AG08395 (cell line): Measurements from ENCODE around the gene MRPL53.
"Not testable (repeated sequence)": the region's sequence is repeated elsewhere in the genome, so short reads cannot be mapped to it uniquely, and the experiment has no call there.

ENCODE experiments used
- DNase-seq: peaks from one replicate; pipeline ENCODE4 v3.0.0; 2012; ENCODE audit warnings: mixed read lengths, low spot score

MRPL53 gene

DNA sequence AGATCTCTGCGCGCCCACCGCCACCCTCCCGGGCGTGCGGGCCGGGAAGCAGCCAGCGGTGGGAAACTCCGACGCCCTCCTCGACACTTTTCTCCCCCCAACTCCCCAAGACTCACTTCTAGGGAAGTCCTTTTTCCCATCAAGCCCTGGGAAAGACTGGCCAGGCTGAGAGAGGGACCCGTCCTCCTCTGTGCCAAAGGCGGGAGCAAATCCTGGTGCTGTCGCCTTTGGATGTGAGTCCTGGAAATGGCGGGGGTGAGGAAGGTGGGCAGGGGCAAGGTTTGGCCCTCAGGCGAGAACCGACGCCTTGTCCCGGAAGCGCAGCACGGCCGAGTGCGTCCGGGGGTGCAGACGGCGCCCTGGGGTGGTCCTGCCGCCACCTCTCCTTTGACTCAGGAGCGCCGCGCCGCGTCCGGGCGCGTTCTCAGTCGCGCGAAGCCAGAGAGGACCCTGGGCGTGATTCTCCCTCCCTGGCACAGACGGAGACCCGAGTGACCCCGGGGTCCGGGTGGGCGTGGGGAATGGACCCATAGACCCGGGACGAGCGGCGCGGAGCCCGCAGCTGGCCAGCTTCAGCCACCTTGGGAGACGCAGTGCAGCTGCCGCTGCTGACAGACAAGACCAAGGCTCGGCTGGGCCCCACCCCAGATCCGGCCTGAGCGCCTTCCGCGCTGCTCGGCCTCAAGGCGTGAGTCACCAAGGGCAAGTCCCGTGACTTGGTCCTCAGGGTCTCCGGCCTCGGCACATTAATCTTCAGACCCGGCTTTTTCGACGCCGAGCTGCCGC is 30.4 kb upstream of the MRPL53 start:
- peak; percentile 83 for DNase-seq

GRCh38 chr2:74502147-74502719 is 29.8 kb upstream of the MRPL53 start:
- DNase-seq, result no peak

DNA sequence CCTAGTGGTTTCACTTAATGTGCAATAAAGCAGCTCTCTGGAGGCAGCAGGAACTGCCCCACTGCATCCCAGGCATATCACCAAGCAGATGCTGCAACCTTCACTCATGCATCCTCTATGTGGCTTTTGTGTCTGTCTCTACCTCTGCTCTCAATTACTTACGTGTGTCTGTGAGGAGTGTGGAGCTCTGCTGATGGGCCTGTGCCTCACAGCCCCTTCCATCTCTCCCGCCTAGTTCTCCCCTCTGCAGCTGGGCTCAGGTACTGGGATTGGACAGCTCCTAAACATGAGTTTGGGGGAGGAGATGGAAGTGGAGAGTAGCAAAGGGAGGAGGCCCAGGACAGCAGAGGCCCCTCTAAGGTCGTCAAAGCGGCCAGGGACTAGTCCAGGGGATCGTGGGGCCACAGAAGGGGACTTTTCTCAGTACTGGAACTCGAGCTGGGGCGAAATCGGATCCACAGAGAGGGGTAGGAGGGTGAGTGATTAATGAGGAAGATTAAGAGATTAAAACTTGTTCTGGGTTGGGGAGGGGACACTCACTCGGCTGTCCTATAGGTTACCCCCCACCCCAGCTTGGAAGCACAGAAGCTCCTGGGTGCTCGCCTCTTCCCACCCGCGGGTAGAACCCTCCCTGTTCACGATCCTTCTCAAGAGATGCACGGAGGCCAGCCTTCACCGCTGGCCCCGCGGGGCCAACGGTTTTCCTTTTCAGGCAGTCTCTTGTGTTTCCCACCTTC is 29.0 kb upstream of the MRPL53 start:
- no peak for DNase-seq

DNA sequence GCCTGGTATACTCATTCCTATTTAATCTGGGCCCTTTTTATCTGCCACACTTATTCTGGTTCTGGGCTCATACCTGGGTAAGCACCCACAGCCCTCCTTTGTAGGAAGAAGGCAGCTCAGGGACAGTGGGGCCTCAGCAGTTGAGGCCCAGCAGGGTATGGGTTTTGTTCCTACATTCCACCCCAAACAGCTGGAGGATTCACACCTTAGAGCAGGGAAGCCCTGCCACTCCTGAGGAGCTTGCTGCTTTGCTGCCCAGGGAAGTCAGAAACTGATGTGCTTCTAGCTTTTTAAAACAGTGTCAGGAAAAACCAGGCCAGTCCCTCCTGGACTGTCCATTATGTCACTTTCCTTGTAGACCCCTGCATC is 28.1 kb upstream of the MRPL53 start:
- DNase-seq, result no peak

DNA sequence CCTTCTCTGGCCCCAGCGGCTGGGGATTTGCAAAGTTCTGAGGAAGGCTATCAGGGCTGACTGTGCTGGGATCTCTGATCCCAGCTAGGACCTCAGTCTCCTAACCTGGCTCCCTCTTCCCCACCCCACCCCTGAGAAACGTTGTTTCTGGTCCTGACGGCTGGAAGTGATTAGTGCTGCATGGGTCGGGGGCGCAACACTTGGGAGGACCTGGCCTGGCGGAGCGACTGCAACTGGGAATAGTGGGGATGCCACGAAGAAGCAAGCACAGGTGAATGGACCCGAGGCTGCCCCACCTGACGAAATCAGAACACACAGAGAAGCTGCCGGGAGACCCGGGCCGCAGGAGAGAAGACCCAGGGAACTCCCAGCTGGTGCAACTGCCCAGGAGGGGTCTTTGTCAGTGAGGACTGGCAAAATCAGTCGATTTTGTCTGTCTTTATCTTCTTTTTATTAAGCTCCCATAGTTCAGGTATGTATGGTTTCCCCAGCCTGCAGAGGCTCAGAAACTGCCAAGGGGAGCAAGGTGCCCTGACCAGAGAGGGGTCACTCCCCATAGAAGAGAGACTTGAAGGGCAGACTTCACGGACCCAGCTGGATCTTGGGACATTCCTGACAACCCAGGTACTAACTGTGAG is 27.6 kb upstream of the MRPL53 start:
- no peak for DNase-seq

- no peak for DNase-seq
Observed at GRCh38 chr2:74499267-74499939, 26.9 kb upstream of the MRPL53 start, which contains the start of gene LBX2. TSS of gene LBX2 (minus strand) at chr2:74499603. CDS start at chr2:74499537, 66 bp downstream.

GRCh38 chr2:74498500-74499266 is 26.2 kb upstream of the MRPL53 start:
- peak; percentile 21 for DNase-seq

DNA sequence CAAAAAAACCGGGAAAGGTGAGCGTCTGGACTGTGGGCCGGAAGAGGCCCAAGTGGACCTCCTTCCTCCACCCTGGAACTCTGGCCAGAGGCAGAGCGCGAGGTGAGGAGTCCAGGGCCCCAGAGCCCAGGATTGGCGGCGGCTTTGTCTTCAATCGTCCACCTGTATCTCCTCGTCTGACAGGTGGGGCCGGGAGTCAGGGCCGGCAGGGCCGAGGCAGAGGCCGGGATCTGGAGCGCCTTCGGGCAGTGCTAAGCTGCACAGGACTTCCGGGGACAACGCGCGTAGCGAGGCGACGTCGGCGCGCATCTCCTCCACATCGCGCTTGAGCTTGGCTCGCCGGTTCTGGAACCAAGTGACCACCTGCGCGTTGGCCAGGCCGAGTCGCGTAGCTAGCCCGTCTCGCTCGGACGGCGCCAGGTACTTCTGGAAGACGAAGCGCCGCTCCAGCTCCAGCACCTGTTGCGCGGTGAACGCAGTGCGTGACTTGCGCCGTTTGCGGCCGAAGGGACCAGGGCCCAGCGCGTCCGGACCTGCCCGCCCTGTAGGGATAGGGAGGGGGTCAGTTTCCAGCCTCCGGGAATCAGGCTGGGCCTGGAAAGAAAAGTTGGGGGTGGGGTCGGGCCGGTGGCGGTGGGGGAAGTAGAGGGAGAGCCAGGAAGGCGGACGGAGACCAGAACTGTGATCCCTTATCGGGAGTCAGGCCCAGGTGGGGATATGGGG is 25.5 kb upstream of the MRPL53 start:
- DNase-seq, result no peak

DNA sequence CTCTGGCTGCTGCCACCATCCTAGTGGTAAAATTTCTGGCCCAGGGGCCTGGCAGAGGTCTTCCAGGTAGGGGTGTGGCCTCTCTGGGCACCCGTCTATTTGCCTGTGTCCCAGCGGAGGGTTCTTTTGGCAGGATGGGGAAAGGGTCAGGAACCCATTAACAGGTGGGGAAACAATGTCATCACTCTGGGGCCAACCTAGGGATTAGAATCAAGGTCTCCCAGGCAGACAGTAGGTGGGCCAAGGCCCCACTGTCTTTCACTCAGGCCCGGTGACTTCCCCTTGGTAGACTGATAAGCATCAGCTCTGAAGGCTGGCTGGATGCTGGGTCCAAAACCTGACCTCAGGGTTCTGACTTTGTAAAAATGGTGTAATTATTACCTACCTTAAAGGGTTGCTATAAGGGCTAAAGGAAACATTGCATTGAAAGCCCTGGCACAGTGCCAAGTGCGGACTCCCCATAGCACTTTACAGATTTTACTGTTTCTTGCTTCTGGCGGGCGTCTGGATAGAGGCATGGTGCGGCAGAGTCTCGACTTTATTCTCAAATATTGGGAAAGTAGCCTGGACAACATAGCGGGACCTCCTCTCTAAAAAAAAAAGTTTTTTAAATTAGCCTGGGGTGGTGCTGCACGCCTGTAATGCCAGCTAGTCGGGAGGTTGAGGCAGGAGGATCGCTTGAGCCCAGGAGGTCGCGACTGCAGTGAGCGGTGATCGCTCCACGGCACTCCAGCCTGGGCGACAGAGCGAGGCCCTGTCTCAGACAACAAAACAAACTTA is 24.7 kb upstream of the MRPL53 start:
- no peak for DNase-seq

GRCh38 chr2:74495440-74495839 is 23.0 kb upstream of the MRPL53 start:
- no peak for DNase-seq

GRCh38 chr2:74493546-74493945 is 21.1 kb upstream of the MRPL53 start:
- no peak for DNase-seq

DNA sequence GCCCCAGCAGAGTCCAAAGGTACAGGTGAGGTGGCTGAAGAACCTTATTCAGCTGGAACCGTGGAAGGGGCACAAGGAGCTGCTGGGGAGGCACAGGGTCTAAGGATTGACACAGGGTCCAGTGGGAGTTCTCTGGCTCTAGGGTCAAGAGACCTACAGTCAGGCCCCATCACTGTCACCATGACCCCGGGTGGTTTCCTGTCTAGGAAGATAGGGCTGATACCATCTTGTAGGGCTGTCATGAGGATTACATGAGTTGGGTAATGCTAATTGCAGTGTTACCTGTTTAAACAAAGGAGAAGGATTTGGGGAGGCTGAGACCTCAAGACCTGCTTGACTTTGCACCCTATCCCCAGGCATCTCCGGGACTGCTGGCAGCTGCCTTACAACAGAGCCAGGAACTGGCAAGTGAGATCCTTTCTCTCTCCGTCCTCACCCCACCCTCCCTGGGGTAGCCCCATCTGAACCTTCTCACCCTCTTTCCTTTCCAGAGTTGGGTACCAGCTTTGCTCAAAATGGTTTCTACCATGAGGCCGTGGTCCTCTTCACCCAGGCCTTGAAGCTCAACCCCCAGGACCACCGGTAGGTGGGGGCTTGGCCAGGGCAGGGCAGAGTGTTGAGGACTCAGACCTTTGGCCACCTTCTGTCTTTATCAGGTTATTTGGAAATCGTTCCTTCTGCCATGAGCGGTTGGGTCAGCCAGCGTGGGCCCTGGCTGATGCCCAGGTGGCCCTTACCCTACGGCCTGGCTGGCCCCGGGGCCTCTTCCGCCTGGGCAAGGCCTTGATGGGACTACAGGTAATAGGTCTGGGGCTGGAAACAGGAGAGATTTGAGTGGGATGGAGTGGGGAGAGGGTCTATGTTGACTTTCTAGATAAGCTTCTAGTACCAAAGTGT is 19.4 kb upstream of the MRPL53 start:
- no peak for DNase-seq

- DNase-seq, result no peak
Observed at GRCh38 chr2:74489906-74490305, 17.4 kb upstream of the MRPL53 start.

DNA sequence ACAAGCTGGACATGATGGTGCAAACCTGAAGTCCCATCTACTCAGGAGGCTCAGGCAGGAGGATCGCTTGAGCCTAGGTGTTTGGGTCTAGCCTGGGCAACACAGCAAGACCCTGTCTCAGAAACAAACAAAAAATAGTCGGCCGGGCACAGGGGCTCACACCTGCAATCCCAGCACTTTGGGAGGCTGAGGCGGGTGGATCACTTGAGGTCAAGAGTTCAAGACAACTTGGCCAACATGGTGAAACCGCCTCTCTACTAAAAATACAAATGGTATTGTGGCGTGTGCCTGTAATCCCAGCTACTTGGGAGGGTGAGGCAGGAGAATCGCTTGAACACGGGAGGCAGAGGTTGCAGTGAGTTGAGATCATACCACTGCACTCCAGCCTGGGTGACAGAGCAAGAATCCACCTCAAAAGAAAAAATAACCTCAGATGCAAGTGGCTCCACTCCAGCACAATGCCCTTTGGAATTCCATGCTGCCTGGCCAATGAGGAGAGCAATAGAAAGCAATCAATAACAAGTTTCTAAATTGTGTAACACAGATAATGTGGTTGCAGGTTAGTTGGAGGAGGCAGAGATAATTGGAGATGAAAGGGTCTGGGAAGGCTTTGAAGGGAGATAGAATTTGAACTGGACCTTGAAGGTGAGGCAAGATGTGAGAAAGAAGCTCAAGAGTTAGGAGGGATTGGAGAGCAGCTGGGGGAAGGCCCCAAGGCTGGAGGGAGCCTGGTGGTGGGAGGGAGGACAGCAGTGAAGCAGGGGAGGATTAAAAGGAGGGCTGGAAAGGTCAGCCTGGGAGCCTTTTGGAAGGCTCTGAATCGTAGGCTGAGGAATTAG is 16.4 kb upstream of the MRPL53 start:
- DNase-seq, result no peak

DNA sequence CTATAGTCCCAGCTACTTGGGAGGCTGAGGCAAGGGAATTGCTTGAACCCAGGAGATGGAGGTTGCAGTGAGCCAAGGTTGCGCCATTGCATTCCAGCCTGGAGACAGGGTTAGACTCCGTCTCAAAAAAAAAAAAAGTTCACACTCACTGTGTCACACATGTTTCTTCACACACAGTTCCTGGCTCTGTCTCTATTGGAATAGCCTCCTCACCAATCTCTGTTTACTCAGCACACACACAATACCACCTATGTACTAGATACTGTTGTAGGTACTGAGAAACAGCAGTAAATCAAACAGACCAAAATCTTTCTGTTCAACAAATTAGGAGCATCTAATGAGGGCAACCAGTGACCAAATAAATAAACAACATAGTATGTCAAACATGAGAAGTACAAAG is 13.7 kb upstream of the MRPL53 start:
- no peak for DNase-seq

DNA sequence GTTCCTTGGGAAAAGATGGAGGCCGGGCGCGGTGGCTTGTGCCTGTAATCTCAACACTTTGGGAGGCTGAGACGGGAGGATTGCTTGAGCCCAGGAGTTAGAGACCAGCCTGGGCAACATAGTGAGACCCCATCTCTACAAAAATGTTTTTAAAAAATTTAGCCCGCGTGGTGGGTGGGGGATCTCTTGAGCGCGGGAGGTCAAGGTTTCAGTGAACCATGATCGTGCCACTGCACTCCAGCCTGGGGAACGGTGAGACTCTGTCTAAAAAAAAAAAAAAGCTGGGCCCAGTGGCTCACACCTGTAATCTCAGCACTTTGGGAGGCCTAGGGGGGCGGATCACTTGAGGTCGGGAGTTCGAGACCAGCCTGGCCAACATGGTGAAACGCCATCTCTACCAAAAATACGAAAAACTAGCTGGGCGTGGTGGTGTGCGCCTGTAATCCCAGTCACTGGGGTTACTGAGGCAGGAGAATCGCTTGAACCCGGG is 11.2 kb upstream of the MRPL53 start:
- DNase-seq, result not testable (repeated sequence)

DNA sequence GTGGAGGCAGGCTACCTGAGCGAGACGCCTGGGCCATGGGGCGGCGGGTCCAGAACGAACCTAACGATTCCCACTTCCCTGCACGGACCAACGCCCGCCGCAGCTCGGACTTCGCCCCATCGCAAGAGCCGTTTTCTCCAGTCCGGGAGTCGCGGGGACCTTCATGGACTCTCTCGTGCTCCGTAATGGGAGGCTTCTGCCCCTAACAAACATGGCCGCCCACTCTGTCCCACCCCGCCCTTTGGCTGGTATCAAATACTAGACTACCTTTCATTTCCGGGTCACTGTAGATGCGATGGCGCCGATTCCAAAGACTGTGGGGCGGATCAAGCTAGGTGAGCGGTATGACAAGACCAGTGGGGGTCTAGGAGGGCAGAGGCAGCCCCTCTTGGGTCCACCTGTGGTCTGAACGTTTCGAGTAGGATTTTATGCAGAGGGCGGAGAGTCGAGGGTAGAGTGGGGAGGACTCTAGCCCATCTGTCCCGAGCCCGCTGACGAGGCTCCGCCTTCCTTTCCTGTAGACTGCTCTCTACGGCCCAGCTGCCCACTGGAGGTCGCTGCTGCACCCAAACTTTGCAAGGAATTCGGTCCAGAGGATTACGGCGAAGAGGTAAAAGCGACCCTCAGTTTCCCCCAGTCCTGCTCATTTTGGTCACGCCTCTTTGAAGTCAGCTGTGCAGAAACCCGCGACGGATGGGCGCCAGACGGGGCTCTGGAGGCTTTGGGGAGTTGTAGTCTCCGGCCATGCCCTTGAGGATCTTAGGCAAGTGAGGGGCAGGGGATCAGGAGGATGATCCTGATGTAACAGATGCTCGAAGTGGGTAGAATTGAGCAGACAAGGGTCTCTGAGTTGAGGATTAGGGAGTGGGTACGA is 10.6 kb upstream of the MRPL53 start, which contains the start of the genes CCDC142 and TTC31:
TSS of gene CCDC142 (minus strand) at position 198 of the 874 bp plus-strand sequence. CDS start at position 37, 161 bp downstream.
TSS of gene TTC31 (plus strand) at position 281 of the 874 bp plus-strand sequence. CDS start at position 296, 15 bp downstream.
- DNase-seq, result peak; percentile 94
